Inferior parietal cortex (tissue), 1 donor: Measurements from ENCODE around the gene NTSR1.

Experiments used
- DNase-seq: peaks from one replicate; pipeline ENCODE4 v3.0.0-alpha.2; 2016; ENCODE audit errors: extremely low spot score

NTSR1 gene

GRCh38 chr20:62693524-62693922, 15.1 kb upstream of the NTSR1 start:
- DNase-seq = no peak

- DNase-seq = no peak
Measured at GRCh38 chr20:62694106-62694505, 14.5 kb upstream of the NTSR1 start.

- no peak for DNase-seq
Measured at GRCh38 chr20:62694868-62695267, 13.8 kb upstream of the NTSR1 start.

- DNase-seq = no peak
Measured at GRCh38 chr20:62695448-62696414, 12.9 kb upstream of the NTSR1 start.

GRCh38 chr20:62696434-62696957, 12.1 kb upstream of the NTSR1 start:
- DNase-seq = no peak

GRCh38 chr20:62696989-62697388, 11.6 kb upstream of the NTSR1 start:
- DNase-seq = no peak

GRCh38 chr20:62697468-62697912, 11.1 kb upstream of the NTSR1 start:
- DNase-seq = peak; percentile 54

- DNase-seq = no peak
Measured at GRCh38 chr20:62698231-62698630, 10.4 kb upstream of the NTSR1 start.

GRCh38 chr20:62699296-62699695, 9.3 kb upstream of the NTSR1 start:
- no peak for DNase-seq

- DNase-seq = no peak
Measured at GRCh38 chr20:62699741-62700140, 8.9 kb upstream of the NTSR1 start.

GRCh38 chr20:62700261-62700930, 8.2 kb upstream of the NTSR1 start:
- no peak for DNase-seq

- no peak for DNase-seq
Measured at GRCh38 chr20:62701161-62702012, 7.2 kb upstream of the NTSR1 start.

GRCh38 chr20:62702013-62702300, 6.7 kb upstream of the NTSR1 start:
- no peak for DNase-seq

GRCh38 chr20:62702895-62703852, 5.5 kb upstream of the NTSR1 start:
- DNase-seq = no peak

GRCh38 chr20:62703853-62704228, 4.8 kb upstream of the NTSR1 start:
- DNase-seq = no peak

GRCh38 chr20:62704341-62704948, 4.2 kb upstream of the NTSR1 start:
- DNase-seq = peak; percentile 9

- no peak for DNase-seq
Measured at GRCh38 chr20:62705627-62706026, 3.0 kb upstream of the NTSR1 start.

GRCh38 chr20:62706344-62706743, 2.3 kb upstream of the NTSR1 start:
- no peak for DNase-seq

GRCh38 chr20:62706857-62707256, 1.8 kb upstream of the NTSR1 start:
- no peak for DNase-seq

- no peak for DNase-seq
Measured at GRCh38 chr20:62707276-62707920, 1.2 kb upstream of the NTSR1 start.
